IPS DF 19.7 (cell line): ENCODE measurements around the gene ZCCHC7.
"Not testable (repeated sequence)": the region's sequence is repeated elsewhere in the genome, so short reads cannot be mapped to it uniquely, and the experiment has no call there.

Experiments used
- DNase-seq: peaks from one replicate; pipeline ENCODE4 v3.0.0-alpha.2; 2013; ENCODE audit warnings: low read depth, low spot score

ZCCHC7 gene

GRCh38 chr9:37293664-37294524 lies 173.5 kb downstream of the ZCCHC7 start:
- no peak for DNase-seq

DNA sequence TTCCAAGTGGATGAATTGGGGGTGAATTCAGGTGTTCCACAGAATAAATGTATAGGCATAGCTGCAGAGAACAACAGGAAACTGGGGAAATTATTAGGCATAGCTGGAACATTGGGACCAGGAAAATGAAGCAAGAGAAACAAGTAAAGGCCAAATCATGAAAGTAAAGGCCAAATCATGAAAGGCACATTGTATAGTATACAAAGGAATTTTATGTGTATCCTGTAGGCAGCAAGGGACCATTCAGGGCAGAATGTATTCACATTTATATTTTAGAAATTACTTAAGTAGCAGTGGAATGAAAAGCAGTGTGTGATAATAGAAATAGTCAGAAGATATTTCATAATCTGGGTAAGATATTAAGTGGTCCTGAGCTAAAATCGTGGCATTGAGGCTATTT lies 174.8 kb downstream of the ZCCHC7 start:
- no peak for DNase-seq

DNA sequence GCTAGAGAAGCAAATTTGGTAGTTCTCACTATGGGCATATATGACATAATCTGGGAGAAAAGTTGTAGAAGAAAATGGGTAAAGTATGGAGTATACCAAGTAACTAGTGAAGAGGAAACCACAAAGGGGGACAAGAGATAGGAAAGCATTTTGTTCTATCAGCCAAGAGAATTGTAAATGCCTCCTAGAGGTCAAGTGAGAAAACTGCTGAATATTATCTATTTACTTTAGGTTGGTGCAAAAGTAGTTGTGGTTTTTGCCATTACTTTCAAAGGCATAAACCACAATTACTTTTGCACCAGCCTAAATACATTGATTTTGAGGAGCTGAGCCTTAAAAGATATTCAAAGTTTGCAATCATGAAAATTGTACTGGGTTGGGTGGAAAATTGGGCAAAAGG lies 175.4 kb downstream of the ZCCHC7 start:
- no peak for DNase-seq

- DNase-seq = no peak
Observed at GRCh38 chr9:37297592-37297991, 177.2 kb downstream of the ZCCHC7 start.

- no peak for DNase-seq
Observed at GRCh38 chr9:37300620-37301019, 180.2 kb downstream of the ZCCHC7 start.

- no peak for DNase-seq
Observed at GRCh38 chr9:37301042-37301853, 180.9 kb downstream of the ZCCHC7 start.

- no peak for DNase-seq
Observed at GRCh38 chr9:37301854-37302172, 181.4 kb downstream of the ZCCHC7 start.

DNA sequence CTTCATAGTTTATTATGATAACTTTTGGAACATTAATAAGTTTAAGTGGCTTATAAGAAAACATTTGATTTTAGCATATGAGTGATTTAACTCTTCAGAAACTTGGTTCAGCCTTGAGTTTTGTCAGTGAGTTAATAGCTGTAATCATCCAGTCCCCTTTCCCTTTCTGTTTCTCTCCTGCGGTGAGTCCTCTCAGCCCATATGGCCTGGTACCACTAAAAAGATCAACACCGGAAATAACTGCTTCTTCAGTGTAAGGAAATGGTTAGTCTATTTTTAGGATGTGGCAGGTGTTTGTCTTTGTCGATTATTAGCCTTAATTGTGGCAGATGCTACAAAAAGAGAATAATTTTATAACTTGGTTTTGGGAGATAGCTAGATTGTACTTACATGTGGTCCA lies 181.9 kb downstream of the ZCCHC7 start:
- no peak for DNase-seq

- DNase-seq = not testable (repeated sequence)
Observed at GRCh38 chr9:37303272-37303671, 182.9 kb downstream of the ZCCHC7 start.

GRCh38 chr9:37309136-37309535 lies 188.8 kb downstream of the ZCCHC7 start:
- no peak for DNase-seq

- DNase-seq = no peak
Observed at GRCh38 chr9:37311938-37312708, 191.7 kb downstream of the ZCCHC7 start.

- no peak for DNase-seq
Observed at GRCh38 chr9:37324261-37324683, 203.9 kb downstream of the ZCCHC7 start.

GRCh38 chr9:37324691-37325490 lies 204.5 kb downstream of the ZCCHC7 start:
- no peak for DNase-seq

DNA sequence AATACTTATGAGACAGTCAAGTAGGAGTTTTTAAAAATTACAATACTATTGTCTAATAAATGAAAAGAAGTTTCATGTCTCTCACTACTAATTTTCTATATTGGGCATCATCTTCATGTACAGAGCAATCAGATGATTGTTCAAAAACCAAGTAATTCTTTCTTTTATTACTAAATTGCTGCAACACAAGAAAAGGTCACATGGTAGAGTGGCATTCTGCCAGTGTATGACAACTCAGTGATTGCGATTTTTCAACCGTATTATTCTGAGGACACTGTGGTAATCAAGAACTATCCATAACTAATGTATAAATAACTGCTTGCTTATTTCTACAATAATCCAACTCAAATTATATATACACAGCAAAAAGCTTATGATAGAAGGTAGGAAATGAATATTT lies 205.4 kb downstream of the ZCCHC7 start:
- no peak for DNase-seq

GRCh38 chr9:37327553-37327952 lies 207.2 kb downstream of the ZCCHC7 start:
- DNase-seq = no peak

DNA sequence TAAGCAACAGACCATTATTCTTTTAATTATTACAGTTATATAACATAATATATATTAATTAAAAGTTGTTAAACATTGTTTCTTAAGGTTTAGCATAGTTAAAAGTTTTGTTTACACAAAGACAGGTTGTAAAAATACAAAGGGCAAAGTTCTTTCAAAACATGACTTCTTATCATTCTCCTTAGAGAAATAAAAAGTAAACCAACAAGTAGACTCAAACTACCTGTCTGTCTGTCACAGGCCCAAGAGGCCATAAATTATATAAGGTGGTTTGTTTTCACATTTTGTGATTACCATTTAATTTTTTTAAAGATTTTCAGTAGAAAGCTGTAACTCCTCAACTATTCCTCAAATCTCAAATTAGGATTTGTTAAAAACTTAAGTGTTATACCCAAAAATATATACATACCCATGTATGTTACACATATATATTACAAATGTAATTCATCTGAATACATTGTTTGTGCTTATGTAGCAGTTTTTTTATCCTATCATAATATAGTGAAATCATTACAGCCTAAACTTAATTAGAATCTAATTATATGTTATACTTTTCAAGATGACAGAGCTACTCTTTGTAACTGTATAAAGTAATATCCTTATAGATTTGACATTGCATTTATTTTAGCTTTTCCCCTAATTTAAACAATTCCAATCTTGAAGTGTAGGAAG lies 208.3 kb downstream of the ZCCHC7 start:
- no peak for DNase-seq

DNA sequence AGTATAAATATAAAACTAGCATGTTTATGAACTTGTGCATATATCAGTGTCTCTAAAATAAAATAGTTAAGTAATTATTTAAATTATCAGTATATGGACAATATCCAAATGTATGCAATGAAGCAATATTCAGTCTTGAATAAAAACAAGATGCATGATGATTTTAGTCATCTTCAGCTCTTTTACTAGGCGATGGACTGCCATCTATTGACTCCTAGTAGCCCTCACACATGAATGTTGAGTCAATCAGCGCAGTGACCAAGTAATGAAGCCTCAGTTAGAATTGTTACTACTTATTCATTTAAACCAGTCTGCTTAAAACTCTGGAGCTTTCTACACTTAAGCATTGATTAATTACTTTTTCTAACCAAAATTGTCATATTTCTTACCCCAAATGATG lies 209.2 kb downstream of the ZCCHC7 start:
- no peak for DNase-seq

GRCh38 chr9:37331871-37332270 lies 211.5 kb downstream of the ZCCHC7 start:
- DNase-seq = no peak

GRCh38 chr9:37332578-37332977 lies 212.2 kb downstream of the ZCCHC7 start:
- DNase-seq = no peak

GRCh38 chr9:37333288-37333687 lies 212.9 kb downstream of the ZCCHC7 start:
- DNase-seq = no peak

- no peak for DNase-seq
Observed at GRCh38 chr9:37335238-37335637, 214.9 kb downstream of the ZCCHC7 start.
